PFSK-1 (cell line): ENCODE measurements around the gene ZNF408.

Experiments
- FOXP2 ChIP-seq: optimal IDR thresholded peaks from 2 replicates; pipeline ENCODE3; 2011; ENCODE audit warnings: borderline replicate concordance, control low read depth, inconsistent platforms; ENCODE audit not compliant: insufficient read depth; ENCODE audit errors: extremely low read length, extremely low read depth
- POLR2AphosphoS5 ChIP-seq: IDR thresholded peaks from 2 replicates; pipeline ENCODE4 v1.6.1; 2012; ENCODE audit warnings: low read depth, mild to moderate bottlenecking, control low read depth, low read length, moderate library complexity
- SIN3A ChIP-seq: IDR thresholded peaks from 2 replicates; pipeline ENCODE4 v1.6.1; 2012; ENCODE audit warnings: mild to moderate bottlenecking, low read length, moderate library complexity, borderline replicate concordance; ENCODE audit not compliant: insufficient read depth
- TAF1 ChIP-seq: IDR thresholded peaks from 2 replicates; pipeline ENCODE4 v1.6.1; 2012; ENCODE audit warnings: low read length, control low read depth, borderline replicate concordance; ENCODE audit not compliant: insufficient read depth
- TF ChIP-seq, protein P1 (sequence below), 2 experiments: IDR thresholded peaks; 2 replicates each; pipeline versions ENCODE4 v1.6.1 to v1.8.0; 2011 to 2012; ENCODE audit warnings: low read depth in 2 of 2, low read length in 2 of 2, control low read depth in 1 of 2, inconsistent platforms in 1 of 2, mild to moderate bottlenecking in 1 of 2, moderate library complexity in 1 of 2; ENCODE audit not compliant: insufficient read depth in 1 of 2

Gene ZNF408

DNA sequence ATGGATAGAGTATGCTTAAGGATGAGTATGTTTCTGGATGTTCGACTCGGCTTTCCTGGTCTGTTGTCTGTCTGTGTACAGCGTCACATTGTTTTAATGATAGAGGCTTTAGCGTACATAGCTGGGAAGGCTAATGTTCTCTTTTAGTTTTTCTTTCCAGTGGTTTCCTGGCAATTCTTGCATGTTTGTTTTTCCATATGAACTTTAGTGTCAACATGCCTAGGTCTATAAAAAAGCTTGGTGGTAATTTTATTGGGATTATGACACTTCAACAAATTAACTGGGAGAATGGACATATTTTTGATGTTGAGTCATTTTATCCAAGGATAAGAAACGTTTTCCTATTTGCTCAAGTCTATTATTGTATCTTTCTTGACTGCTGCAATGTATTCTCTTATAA is 35.8 kb downstream of the ZNF408 start:
- TF ChIP-seq POLR2AphosphoS5 (no peak), SIN3A (no peak), FOXP2 (no peak), TAF1 (no peak)
- TF ChIP-seq, protein P1, sequence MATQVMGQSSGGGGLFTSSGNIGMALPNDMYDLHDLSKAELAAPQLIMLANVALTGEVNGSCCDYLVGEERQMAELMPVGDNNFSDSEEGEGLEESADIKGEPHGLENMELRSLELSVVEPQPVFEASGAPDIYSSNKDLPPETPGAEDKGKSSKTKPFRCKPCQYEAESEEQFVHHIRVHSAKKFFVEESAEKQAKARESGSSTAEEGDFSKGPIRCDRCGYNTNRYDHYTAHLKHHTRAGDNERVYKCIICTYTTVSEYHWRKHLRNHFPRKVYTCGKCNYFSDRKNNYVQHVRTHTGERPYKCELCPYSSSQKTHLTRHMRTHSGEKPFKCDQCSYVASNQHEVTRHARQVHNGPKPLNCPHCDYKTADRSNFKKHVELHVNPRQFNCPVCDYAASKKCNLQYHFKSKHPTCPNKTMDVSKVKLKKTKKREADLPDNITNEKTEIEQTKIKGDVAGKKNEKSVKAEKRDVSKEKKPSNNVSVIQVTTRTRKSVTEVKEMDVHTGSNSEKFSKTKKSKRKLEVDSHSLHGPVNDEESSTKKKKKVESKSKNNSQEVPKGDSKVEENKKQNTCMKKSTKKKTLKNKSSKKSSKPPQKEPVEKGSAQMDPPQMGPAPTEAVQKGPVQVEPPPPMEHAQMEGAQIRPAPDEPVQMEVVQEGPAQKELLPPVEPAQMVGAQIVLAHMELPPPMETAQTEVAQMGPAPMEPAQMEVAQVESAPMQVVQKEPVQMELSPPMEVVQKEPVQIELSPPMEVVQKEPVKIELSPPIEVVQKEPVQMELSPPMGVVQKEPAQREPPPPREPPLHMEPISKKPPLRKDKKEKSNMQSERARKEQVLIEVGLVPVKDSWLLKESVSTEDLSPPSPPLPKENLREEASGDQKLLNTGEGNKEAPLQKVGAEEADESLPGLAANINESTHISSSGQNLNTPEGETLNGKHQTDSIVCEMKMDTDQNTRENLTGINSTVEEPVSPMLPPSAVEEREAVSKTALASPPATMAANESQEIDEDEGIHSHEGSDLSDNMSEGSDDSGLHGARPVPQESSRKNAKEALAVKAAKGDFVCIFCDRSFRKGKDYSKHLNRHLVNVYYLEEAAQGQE (IDR thresholded peaks at IDR 0.05; ENCODE audit: insufficient read depth in 1 of 2, low read depth in 2 of 2, low read length in 2 of 2), result no peak

DNA sequence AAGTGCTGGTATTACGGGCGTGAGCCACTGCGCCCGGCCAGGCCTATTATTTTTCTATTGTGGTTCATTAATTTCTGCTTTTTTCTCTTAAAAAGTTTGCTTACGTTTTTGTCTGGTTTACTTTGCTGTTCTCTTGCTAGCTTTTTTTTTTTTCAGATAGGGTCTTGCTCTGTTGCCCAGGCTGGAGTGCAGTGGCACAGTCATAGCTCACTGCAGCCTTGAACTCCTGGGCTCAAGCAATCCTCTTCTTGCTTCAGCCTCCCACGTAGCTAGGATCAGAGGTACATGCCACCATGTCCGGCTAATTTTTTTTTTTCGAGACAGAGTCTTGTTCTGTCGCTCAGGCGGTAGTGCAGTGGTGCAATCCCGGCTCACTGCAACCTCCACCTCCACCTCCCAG is 36.9 kb downstream of the ZNF408 start:
- no peak for TF ChIP-seq SIN3A
- no peak for TF ChIP-seq POLR2AphosphoS5
- TF ChIP-seq, protein P1 (IDR thresholded peaks at IDR 0.05; ENCODE audit: insufficient read depth in 1 of 2, low read depth in 2 of 2, low read length in 2 of 2), result no peak
- no peak for TF ChIP-seq TAF1
- TF ChIP-seq FOXP2, result no peak

DNA sequence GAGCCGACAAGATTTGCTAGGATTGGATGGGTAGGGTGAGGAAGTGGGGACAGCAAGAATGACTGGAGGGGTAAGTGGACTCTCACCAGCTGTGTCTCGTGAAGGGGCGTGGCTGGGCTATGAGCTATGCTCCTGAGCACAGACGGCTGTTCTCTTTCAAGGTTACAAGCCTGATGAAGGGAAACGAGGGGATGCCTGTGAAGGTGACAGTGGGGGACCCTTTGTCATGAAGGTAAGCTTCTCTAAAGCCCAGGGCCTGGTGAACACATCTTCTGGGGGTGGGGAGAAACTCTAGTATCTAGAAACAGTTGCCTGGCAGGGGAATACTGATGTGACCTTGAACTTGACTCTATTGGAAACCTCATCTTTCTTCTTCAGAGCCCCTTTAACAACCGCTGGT is 38.1 kb downstream of the ZNF408 start:
- TF ChIP-seq TAF1 (no peak), SIN3A (no peak), POLR2AphosphoS5 (no peak)

DNA sequence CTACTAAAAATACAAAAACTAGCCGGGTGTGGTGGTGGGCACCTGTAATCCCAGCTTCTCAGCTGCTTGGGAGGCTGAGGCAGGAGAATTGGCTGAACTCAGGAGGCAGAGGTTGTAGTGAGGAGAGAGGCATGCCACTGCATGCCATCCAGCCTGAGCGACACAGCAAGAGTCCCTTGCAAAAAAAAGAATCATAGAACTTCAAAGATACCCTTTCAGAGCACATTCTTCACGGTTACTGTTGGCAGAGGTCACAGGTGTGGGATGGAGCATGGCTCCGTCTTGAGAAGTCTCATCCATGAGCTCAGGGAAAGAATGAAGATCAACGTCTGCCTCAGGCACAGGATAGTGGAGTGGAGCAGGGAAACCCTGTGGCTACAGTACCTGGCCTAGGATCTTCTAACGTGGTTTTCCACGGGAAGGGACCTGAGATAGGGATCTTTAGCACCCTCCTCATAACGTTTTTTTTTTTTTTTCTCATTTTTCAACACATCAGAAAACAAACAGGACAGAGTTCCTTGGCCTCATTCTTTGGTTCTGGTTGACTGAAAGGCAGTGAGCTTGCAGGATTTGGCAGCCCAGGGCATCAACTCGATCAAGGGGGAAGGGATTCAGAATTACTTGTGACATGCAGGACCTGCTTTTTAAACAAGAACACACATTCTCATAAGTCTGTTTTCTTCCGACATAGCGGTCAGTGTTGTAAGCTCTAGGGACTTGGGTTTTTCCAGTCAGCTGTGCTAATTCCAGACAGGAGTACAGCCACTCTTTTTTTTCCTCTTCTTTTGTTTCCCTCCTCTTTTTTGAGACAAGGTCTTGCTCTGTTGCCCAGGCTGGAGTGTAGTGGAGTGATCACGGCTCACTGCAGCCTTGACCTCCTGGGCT is 41.0 kb downstream of the ZNF408 start:
- TF ChIP-seq, protein P1 (IDR thresholded peaks at IDR 0.05; ENCODE audit: insufficient read depth in 1 of 2, low read depth in 2 of 2, low read length in 2 of 2), result no peak
- TF ChIP-seq POLR2AphosphoS5 (no peak), SIN3A (no peak), FOXP2 (no peak), TAF1 (no peak)

DNA sequence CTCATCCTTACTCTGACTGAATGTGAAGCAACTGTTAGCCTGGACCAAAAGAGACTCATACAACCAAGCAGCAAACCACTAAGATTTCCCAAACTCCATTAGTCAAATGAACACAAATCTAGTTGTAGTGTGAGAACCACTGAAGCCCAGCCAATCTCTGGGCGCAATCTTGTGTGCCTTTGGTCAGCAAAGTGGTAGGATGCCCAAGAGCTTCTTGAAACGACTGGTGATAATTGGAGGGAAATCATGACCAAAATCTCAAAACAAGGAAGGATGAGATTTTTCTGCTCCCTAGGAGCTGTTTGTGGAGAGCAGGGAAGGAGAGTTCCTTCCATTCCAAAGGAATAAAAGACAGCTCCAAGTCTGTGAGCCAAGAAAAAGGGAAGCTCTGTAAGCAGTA is 42.2 kb downstream of the ZNF408 start:
- no peak for TF ChIP-seq POLR2AphosphoS5
- TF ChIP-seq, protein P1 (IDR thresholded peaks at IDR 0.05; ENCODE audit: insufficient read depth in 1 of 2, low read depth in 2 of 2, low read length in 2 of 2), result no peak
- TF ChIP-seq FOXP2, result no peak
- no peak for TF ChIP-seq SIN3A
- TF ChIP-seq TAF1, result no peak
